H1 (cell line): ENCODE results near the gene BCAS4. TPM values are rescaled to one million over a fixed set of nuclear protein-coding genes. Genes with fewer than 3 reads are reported as not detected.

Experiments used
- CTCF ChIA-PET: fragments of 300-600 bp; sonication (Branson Sonifier 250); formaldehyde crosslinking; loops from one replicate; lab custom pipeline; 2021; ENCODE audit not compliant: partially characterized antibody; lab: Charles Lee
- POLR2A ChIA-PET: fragments of 300-600 bp; sonication (Branson Sonifier 250); formaldehyde crosslinking; loops from one replicate; lab custom pipeline; 2021; ENCODE audit warnings: inconsistent platforms; ENCODE audit not compliant: partially characterized antibody; lab: Charles Lee
- DNase-seq, 2 experiments: peaks; one replicate each; pipeline versions ENCODE4 v3.0.0 to v3.0.0-alpha.2; 2010 to 2022; ENCODE audit warnings: low spot score in 2 of 2, low read depth in 1 of 2, mixed read lengths in 1 of 2
- FAIRE-seq: peaks from 2 replicates; lab custom pipeline; 2011; peaks lifted over from hg19 to GRCh38; lab: Jason Lieb, UNC
- H2AFZ ChIP-seq: 2 replicates; pipeline ENCODE4 v1.8.1; 2012; ENCODE audit warnings: low read length, inconsistent platforms
- H2AK5ac ChIP-seq: 2 replicates; pipeline ENCODE4 v1.6.1; 2013; ENCODE audit warnings: low read depth, low read length
- H2BK120ac ChIP-seq: replicated peaks from 2 replicates; pipeline ENCODE3; 2013; ENCODE audit warnings: low read depth, low read length, inconsistent platforms
- H2BK12ac ChIP-seq: 2 replicates; pipeline ENCODE4 v1.6.1; 2013; ENCODE audit warnings: low read depth, low read length
- H2BK15ac ChIP-seq: 2 replicates; pipeline ENCODE4 v1.6.1; 2013; ENCODE audit warnings: low read length
- H2BK20ac ChIP-seq: 2 replicates; pipeline ENCODE4 v1.6.1; 2013; ENCODE audit warnings: low read length
- H2BK5ac ChIP-seq: 2 replicates; pipeline ENCODE4 v1.6.1; 2013; ENCODE audit warnings: low read depth, low read length
- H3K14ac ChIP-seq: 2 replicates; pipeline ENCODE4 v1.6.1; 2013; ENCODE audit warnings: inconsistent platforms; ENCODE audit not compliant: insufficient read length
- H3K18ac ChIP-seq: 2 replicates; pipeline ENCODE4 v1.6.1; 2013; ENCODE audit warnings: low read length; ENCODE audit errors: extremely low read depth
- H3K23ac ChIP-seq: 2 replicates; pipeline ENCODE4 v1.6.1; 2013; ENCODE audit warnings: inconsistent platforms; ENCODE audit not compliant: insufficient read length
- H3K23me2 ChIP-seq: 2 replicates; pipeline ENCODE4 v1.6.1; 2013; ENCODE audit warnings: low read depth, low read length
- H3K27ac ChIP-seq: 2 replicates; pipeline ENCODE4 v1.6.1; 2011; ENCODE audit warnings: low read depth, low read length, inconsistent platforms
- H3K27me3 ChIP-seq, 4 experiments: replicated peaks in 1 of 4; 1 replicate in 1 of 4; 2 replicates in 3 of 4; pipeline versions ENCODE4 v1.6.1 to v1.8.1; 2011 to 2013; ENCODE audit warnings: low read length in 3 of 4, mild to moderate bottlenecking in 3 of 4, inconsistent platforms in 2 of 4, mixed read lengths in 2 of 4, moderate library complexity in 1 of 4; ENCODE audit not compliant: control insufficient read depth in 3 of 4, insufficient read depth in 3 of 4; ENCODE audit errors: extremely low read depth in 1 of 4
- H3K36me3 ChIP-seq, 4 experiments: 2 replicates each; pipeline versions ENCODE4 v1.6.1 to v1.8.1; 2011 to 2013; ENCODE audit warnings: mild to moderate bottlenecking in 4 of 4, low read length in 3 of 4, moderate library complexity in 2 of 4, control low read depth in 1 of 4, inconsistent platforms in 1 of 4; ENCODE audit not compliant: insufficient read depth in 4 of 4, control insufficient read depth in 2 of 4
- H3K4ac ChIP-seq: replicated peaks from 2 replicates; pipeline ENCODE3; 2013; ENCODE audit warnings: low read length, low read depth, mixed read lengths, inconsistent platforms; ENCODE audit not compliant: insufficient read length
- H3K4me1 ChIP-seq, 4 experiments: replicated peaks in 1 of 4; 1 replicate in 1 of 4; 2 replicates in 3 of 4; pipeline versions ENCODE4 v1.6.1 to v1.8.1; 2011 to 2013; ENCODE audit warnings: low read length in 3 of 4, inconsistent platforms in 2 of 4, mixed read lengths in 1 of 4; ENCODE audit not compliant: insufficient read depth in 4 of 4, control insufficient read depth in 3 of 4
- H3K4me2 ChIP-seq, 2 experiments: 2 replicates each; pipeline versions ENCODE4 v1.6.1 to v1.8.1; 2011 to 2013; ENCODE audit warnings: low read depth in 2 of 2, low read length in 2 of 2, control low read depth in 1 of 2, inconsistent platforms in 1 of 2, mild to moderate bottlenecking in 1 of 2; ENCODE audit not compliant: insufficient read depth in 1 of 2
- H3K4me3 ChIP-seq, 4 experiments: fragments of 200-600, 300-600 bp in 1 of 4; sonication (generic), shearing (Covaris generic), sonication (Bioruptor Twin) in 1 of 4; 2 replicates each; pipeline versions ENCODE4 v1.5.1 to v1.8.1; 2011 to 2016; ENCODE audit warnings: low read length in 4 of 4, low read depth in 3 of 4, control low read depth in 2 of 4, inconsistent platforms in 2 of 4, mild to moderate bottlenecking in 2 of 4, mixed read lengths in 1 of 4, moderate library complexity in 1 of 4; ENCODE audit not compliant: insufficient read depth in 2 of 4; ENCODE audit errors: extremely low read depth in 1 of 4
- H3K56ac ChIP-seq: replicated peaks from 2 replicates; pipeline ENCODE3; 2013; ENCODE audit warnings: low read depth, mild to moderate bottlenecking, mixed read lengths, low read length, inconsistent platforms; ENCODE audit not compliant: insufficient read length
- H3K79me1 ChIP-seq: 2 replicates; pipeline ENCODE4 v1.6.1; 2013; ENCODE audit warnings: low read depth, low read length, control low read depth
- H3K79me2 ChIP-seq, 2 experiments: 2 replicates each; pipeline versions ENCODE4 v1.6.1 to v1.8.1; 2012 to 2013; ENCODE audit warnings: low read length in 2 of 2, mild to moderate bottlenecking in 2 of 2, inconsistent platforms in 1 of 2; ENCODE audit not compliant: insufficient read depth in 2 of 2, control insufficient read depth in 1 of 2
- H3K9ac ChIP-seq, 4 experiments: replicated peaks in 1 of 4; 1 replicate in 1 of 4; 2 replicates in 3 of 4; pipeline versions ENCODE4 v1.6.1 to v1.8.1; 2011 to 2013; ENCODE audit warnings: low read depth in 3 of 4, low read length in 3 of 4, control low read depth in 2 of 4, mild to moderate bottlenecking in 2 of 4, moderate library complexity in 2 of 4, inconsistent platforms in 1 of 4; ENCODE audit errors: extremely low read depth in 1 of 4
- H3K9me3 ChIP-seq, 2 experiments: 2 replicates each; pipeline versions ENCODE4 v1.6.1 to v1.8.1; 2012 to 2013; ENCODE audit warnings: mild to moderate bottlenecking in 2 of 2, moderate library complexity in 2 of 2, control low read depth in 1 of 2, inconsistent platforms in 1 of 2, low read depth in 1 of 2, low read length in 1 of 2, mixed read lengths in 1 of 2; ENCODE audit not compliant: insufficient read depth in 2 of 2
- H4K20me1 ChIP-seq, 2 experiments: replicated peaks in 1 of 2; 2 replicates each; pipeline versions ENCODE3 to v1.8.1; 2011 to 2013; ENCODE audit warnings: inconsistent platforms in 2 of 2, low read length in 2 of 2, mild to moderate bottlenecking in 1 of 2; ENCODE audit not compliant: insufficient read depth in 2 of 2, control insufficient read depth in 1 of 2
- H4K5ac ChIP-seq: 2 replicates; pipeline ENCODE4 v1.6.1; 2013; ENCODE audit warnings: low read length, low read depth, mixed read lengths, inconsistent platforms; ENCODE audit not compliant: insufficient read length
- H4K8ac ChIP-seq: 2 replicates; pipeline ENCODE4 v1.8.0; 2013; ENCODE audit warnings: mild to moderate bottlenecking, moderate library complexity, low read length, inconsistent platforms; ENCODE audit not compliant: insufficient read depth; ENCODE audit errors: extremely low read depth
- H4K91ac ChIP-seq: replicated peaks from 2 replicates; pipeline ENCODE3; 2013; ENCODE audit warnings: low read length, mixed read lengths, inconsistent platforms; ENCODE audit not compliant: insufficient read length
- CHD1 ChIP-seq: IDR thresholded peaks from 2 replicates; pipeline ENCODE4 v1.6.1; 2012; ENCODE audit warnings: low read depth, low read length, improper control_type of control experiment
- EP300 ChIP-seq, 2 experiments: IDR thresholded peaks; 1 replicate in 1 of 2; 2 replicates in 1 of 2; pipeline ENCODE4 v1.6.1; 2011 to 2012; ENCODE audit warnings: low read depth in 2 of 2, low read length in 2 of 2, mild to moderate bottlenecking in 2 of 2, borderline replicate concordance in 1 of 2, inconsistent platforms in 1 of 2, moderate library complexity in 1 of 2
- TCF12 ChIP-seq: IDR thresholded peaks from 2 replicates; pipeline ENCODE4 v1.6.1; 2011; ENCODE audit warnings: low read depth, mild to moderate bottlenecking, low read length
- WGBS, 2 experiments: shearing (Covaris generic) in 1 of 2; methylation state at CpG; one replicate each; pipeline versions ENCODE4 v1.1.6 to v1.1.7; 2013 to 2015; ENCODE audit warnings: low lambda C conversion rate in 2 of 2, mixed read lengths in 2 of 2, inconsistent platforms in 1 of 2, low coverage in 1 of 2, missing lambda C conversion rate in 1 of 2; ENCODE audit not compliant: insufficient replicate concordance in 2 of 2, insufficient coverage in 1 of 2, insufficient read length in 1 of 2; ENCODE audit errors: extremely low coverage in 1 of 2, missing lambda C conversion rate in 1 of 2; 5-methylcytosine and 5-hydroxymethylcytosine counted together
- polyA plus RNA-seq, 7 experiments: library from polyadenylated mRNA; depleted of rRNA in 3 of 7; stranded (reverse) in 5 of 7; unstranded in 2 of 7; fragments of >200 nt in 5 of 7; fragments of 200-250 nt in 2 of 7; gene quantifications; 1 replicate in 5 of 7; 2 replicates in 1 of 7; 4 replicates in 1 of 7; pipeline versions ENCODE4 v1.2.1 to v1.2.3, GENCODE V29; 2011 to 2013; ENCODE audit warnings: missing spikeins in 2 of 7, mixed read lengths in 2 of 7
- total RNA-seq: library from RNA; stranded (reverse); fragmentation: NEBNext Ultra II Directional; extraction: Animal tissue kit (Norgen Biotek cat#: 25700); gene quantifications from 2 replicates; pipeline ENCODE4 v1.2.1, GENCODE V29; 2021
- TF ChIP-seq, protein P1 (sequence below): IDR thresholded peaks from 2 replicates; pipeline ENCODE4 v1.6.1; 2012; ENCODE audit warnings: inconsistent platforms

Gene BCAS4
- total and polyA plus RNA-seq, 2 of the 8 experiments (the other 6 are each of a cell fraction or from before 2014, with no cell fraction given) = 21.2 to 23.6 TPM

DNA sequence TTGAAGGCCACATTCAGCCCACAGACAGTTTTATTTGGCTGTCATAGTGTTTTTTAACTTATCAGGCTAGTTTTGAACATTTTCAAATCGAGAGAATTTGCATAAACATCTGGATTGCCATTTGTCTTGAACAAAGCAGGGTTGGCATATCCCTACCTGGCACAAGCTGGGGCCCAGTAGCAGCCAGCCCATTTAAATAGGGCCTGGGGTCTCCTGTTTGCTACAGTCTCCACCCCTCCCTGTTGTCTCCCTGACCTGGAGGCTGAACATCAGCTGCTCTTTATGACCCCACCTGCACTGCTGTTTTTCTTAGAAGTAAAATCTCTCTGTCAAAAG, 10.5 kb downstream of the BCAS4 start:
- no peak overlapping the region for H3K18ac ChIP-seq
- H4K91ac ChIP-seq = no peak overlapping the region
- no peak overlapping the region for H3K23ac ChIP-seq
- 68% methylated on average over 1 of the region's 1 CpG; no CpG with 5 or more reads in 1 of the 2 experiments for WGBS, 2 experiments
- no peak overlapping the region for H4K5ac ChIP-seq
- H2AFZ ChIP-seq = no peak overlapping the region
- no peak overlapping the region for H3K4me2 ChIP-seq
- H3K27ac ChIP-seq = no peak overlapping the region
- DNase-seq (no peak), FAIRE-seq (no peak)
- H3K79me1 ChIP-seq = peaks cover 2% of the 10 kb centered on the region; the same call in 1 of the 2 replicates
- H2BK20ac ChIP-seq = no peak overlapping the region
- no peaks in the 10 kb centered on the region for H3K23me2 ChIP-seq
- no peaks in the 10 kb centered on the region for H3K9me3 ChIP-seq
- H3K9ac ChIP-seq = no peak overlapping the region
- H2BK5ac ChIP-seq = no peak overlapping the region
- ChIA-PET CTCF (interaction anchor here (0.8 to 1.3 kb wide), 2 partner anchors 11 to 13 kb away, joined by 3 to 4 read pairs; partner anchors contain the start of gene BCAS4), POLR2A (no interaction called here)
- H3K4me3 ChIP-seq = no peak overlapping the region
- H3K14ac ChIP-seq = no peak overlapping the region
- no peak overlapping the region for H2BK15ac ChIP-seq
- no peak overlapping the region for H2BK12ac ChIP-seq
- H2AK5ac ChIP-seq = no peak overlapping the region
- TF ChIP-seq TCF12 = no peak
- TF ChIP-seq, protein P1, sequence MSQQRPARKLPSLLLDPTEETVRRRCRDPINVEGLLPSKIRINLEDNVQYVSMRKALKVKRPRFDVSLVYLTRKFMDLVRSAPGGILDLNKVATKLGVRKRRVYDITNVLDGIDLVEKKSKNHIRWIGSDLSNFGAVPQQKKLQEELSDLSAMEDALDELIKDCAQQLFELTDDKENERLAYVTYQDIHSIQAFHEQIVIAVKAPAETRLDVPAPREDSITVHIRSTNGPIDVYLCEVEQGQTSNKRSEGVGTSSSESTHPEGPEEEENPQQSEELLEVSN = no peak
- no peak for TF ChIP-seq EP300 (IDR thresholded peaks at IDR 0.05; ENCODE audit: borderline replicate concordance in 1 of 2, low read depth in 2 of 2, low read length in 2 of 2)
- TF ChIP-seq CHD1 = no peak
- H3K4ac ChIP-seq = no peak overlapping the region
- H4K8ac ChIP-seq = no peak overlapping the region
- H2BK120ac ChIP-seq = no peak overlapping the region
- H4K20me1 ChIP-seq = peaks cover 0 to 2% of the 10 kb centered on the region in 2 experiments
- H3K4me1 ChIP-seq = peaks cover 0 to 9% (median 3%) of the 10 kb centered on the region in 4 experiments; a peak in 5 of 7 replicates
- no peaks in the 10 kb centered on the region for H3K27me3 ChIP-seq
- H3K36me3 ChIP-seq = no peaks in the 10 kb centered on the region
- H3K79me2 ChIP-seq = peaks cover 0 to 7% of the 10 kb centered on the region in 2 experiments; a peak in 1 of 4 replicates
- H3K56ac ChIP-seq = no peak overlapping the region
